Measurements from ENCODE around the gene HOXA3. TPM values are rescaled to one million over a fixed set of nuclear protein-coding genes. Genes with fewer than 3 reads are reported as not detected.

HOXA3 gene
- total and polyA plus RNA-seq, 10 of the 15 experiments (the other 5 are each of a cell fraction or from before 2014, with no cell fraction given): 0.05 TPM; not detected in 9

DNA sequence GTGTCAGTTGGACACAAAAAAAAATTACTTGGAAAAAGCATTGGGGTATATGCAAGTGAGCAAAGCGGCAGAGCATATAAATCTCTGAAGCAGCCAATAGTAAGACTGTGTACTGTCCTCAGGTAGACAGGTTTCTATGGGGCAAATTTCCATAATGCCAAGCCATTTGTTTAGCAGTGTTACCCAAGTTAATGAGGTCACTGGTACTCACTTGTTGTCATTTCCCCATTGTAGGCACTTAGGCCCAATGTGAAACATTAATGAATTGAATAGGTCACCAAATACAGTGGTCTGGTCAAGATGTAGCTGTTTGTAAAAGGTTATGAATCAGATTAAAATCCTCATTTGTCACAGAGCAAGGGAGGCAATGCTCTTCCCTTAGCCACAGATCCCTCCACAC, 84.1 kb downstream of the HOXA3 start:
- CTCF ChIA-PET: interaction anchor here (1.4 to 2.0 kb wide), 3 partner anchors 9 to 83 kb away, joined by 4 to 6 read pairs (median 4); no protein-coding TSS in a partner anchor
- TF ChIP-seq HDAC6 (IDR thresholded peaks at IDR 0.05; ENCODE audit: unreplicated experiment): no peak
- no peak for TF ChIP-seq GATAD2B (conservative IDR thresholded peaks at IDR 0.05; ENCODE audit: low read depth)
- TF ChIP-seq TBL1XR1 (IDR thresholded peaks at IDR 0.05; ENCODE audit: low read depth, low read length): no peak
- no peak for TF ChIP-seq BMI1 (IDR thresholded peaks at IDR 0.05; ENCODE audit: borderline replicate concordance)
- no peak for TF ChIP-seq SP1 (IDR thresholded peaks at IDR 0.05; ENCODE audit: low read depth, low read length)
- no peak for TF ChIP-seq FOS (IDR thresholded peaks at IDR 0.05; ENCODE audit: borderline replicate concordance, extremely low read depth, insufficient read length)
- no peak for TF ChIP-seq SMAD5 (IDR thresholded peaks at IDR 0.05; ENCODE audit: low read depth)
- TF ChIP-seq NBN (IDR thresholded peaks at IDR 0.05): no peak
- no peak for TF ChIP-seq SIN3A (IDR thresholded peaks at IDR 0.05; ENCODE audit: low read depth, low read length)
- no peak for TF ChIP-seq KDM1A (IDR thresholded peaks at IDR 0.05; ENCODE audit: borderline replicate concordance)
- TF ChIP-seq, protein P1, sequence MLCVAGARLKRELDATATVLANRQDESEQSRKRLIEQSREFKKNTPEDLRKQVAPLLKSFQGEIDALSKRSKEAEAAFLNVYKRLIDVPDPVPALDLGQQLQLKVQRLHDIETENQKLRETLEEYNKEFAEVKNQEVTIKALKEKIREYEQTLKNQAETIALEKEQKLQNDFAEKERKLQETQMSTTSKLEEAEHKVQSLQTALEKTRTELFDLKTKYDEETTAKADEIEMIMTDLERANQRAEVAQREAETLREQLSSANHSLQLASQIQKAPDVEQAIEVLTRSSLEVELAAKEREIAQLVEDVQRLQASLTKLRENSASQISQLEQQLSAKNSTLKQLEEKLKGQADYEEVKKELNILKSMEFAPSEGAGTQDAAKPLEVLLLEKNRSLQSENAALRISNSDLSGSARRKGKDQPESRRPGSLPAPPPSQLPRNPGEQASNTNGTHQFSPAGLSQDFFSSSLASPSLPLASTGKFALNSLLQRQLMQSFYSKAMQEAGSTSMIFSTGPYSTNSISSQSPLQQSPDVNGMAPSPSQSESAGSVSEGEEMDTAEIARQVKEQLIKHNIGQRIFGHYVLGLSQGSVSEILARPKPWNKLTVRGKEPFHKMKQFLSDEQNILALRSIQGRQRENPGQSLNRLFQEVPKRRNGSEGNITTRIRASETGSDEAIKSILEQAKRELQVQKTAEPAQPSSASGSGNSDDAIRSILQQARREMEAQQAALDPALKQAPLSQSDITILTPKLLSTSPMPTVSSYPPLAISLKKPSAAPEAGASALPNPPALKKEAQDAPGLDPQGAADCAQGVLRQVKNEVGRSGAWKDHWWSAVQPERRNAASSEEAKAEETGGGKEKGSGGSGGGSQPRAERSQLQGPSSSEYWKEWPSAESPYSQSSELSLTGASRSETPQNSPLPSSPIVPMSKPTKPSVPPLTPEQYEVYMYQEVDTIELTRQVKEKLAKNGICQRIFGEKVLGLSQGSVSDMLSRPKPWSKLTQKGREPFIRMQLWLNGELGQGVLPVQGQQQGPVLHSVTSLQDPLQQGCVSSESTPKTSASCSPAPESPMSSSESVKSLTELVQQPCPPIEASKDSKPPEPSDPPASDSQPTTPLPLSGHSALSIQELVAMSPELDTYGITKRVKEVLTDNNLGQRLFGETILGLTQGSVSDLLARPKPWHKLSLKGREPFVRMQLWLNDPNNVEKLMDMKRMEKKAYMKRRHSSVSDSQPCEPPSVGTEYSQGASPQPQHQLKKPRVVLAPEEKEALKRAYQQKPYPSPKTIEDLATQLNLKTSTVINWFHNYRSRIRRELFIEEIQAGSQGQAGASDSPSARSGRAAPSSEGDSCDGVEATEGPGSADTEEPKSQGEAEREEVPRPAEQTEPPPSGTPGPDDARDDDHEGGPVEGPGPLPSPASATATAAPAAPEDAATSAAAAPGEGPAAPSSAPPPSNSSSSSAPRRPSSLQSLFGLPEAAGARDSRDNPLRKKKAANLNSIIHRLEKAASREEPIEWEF (IDR thresholded peaks at IDR 0.05; ENCODE audit: insufficient replicate concordance, low read depth, low read length): no peak
- TF ChIP-seq, protein P2, sequence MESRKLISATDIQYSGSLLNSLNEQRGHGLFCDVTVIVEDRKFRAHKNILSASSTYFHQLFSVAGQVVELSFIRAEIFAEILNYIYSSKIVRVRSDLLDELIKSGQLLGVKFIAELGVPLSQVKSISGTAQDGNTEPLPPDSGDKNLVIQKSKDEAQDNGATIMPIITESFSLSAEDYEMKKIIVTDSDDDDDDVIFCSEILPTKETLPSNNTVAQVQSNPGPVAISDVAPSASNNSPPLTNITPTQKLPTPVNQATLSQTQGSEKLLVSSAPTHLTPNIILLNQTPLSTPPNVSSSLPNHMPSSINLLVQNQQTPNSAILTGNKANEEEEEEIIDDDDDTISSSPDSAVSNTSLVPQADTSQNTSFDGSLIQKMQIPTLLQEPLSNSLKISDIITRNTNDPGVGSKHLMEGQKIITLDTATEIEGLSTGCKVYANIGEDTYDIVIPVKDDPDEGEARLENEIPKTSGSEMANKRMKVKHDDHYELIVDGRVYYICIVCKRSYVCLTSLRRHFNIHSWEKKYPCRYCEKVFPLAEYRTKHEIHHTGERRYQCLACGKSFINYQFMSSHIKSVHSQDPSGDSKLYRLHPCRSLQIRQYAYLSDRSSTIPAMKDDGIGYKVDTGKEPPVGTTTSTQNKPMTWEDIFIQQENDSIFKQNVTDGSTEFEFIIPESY (IDR thresholded peaks at IDR 0.05): no peak
- TF ChIP-seq ZBED1 (IDR thresholded peaks at IDR 0.05; ENCODE audit: borderline replicate concordance): no peak
- TF ChIP-seq, protein P3, sequence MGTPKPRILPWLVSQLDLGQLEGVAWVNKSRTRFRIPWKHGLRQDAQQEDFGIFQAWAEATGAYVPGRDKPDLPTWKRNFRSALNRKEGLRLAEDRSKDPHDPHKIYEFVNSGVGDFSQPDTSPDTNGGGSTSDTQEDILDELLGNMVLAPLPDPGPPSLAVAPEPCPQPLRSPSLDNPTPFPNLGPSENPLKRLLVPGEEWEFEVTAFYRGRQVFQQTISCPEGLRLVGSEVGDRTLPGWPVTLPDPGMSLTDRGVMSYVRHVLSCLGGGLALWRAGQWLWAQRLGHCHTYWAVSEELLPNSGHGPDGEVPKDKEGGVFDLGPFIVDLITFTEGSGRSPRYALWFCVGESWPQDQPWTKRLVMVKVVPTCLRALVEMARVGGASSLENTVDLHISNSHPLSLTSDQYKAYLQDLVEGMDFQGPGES (IDR thresholded peaks at IDR 0.05): no peak
- no peak for TF ChIP-seq CBFB (IDR thresholded peaks at IDR 0.05; ENCODE audit: low read depth)

More for the DNA sequence above, 84.1 kb downstream of the HOXA3 start:
- H3K4me2 ChIP-seq (ENCODE audit: control insufficient read depth, insufficient read depth): no peak overlapping the region
- no peaks in the 10 kb centered on the region for H3K4me1 ChIP-seq (ENCODE audit: control insufficient read depth, insufficient read depth, low read length)
- SMC1A ChIA-PET (ENCODE audit: uncharacterized antibody, unreplicated experiment): interaction anchor here (1.4 to 1.7 kb wide), 2 partner anchors 8 to 15 kb away, joined by 5 to 7 read pairs; no protein-coding TSS in a partner anchor
- no peaks in the 10 kb centered on the region for H3K9me3 ChIP-seq (replicated peaks; ENCODE audit: control insufficient read depth, insufficient read depth, low read length)
- H3K27me3 ChIP-seq (replicated peaks in 1 of 2; ENCODE audit: control insufficient read depth in 2 of 2, insufficient read depth in 2 of 2, low read length in 1 of 2): no peaks in the 10 kb centered on the region
- WGBS (ENCODE audit: insufficient coverage, insufficient replicate concordance, low lambda C conversion rate, missing lambda C conversion rate): 95% methylated on average over 1 of the region's 1 CpG
- H2AFZ ChIP-seq (ENCODE audit: control insufficient read depth, low read depth, low read length): no peak overlapping the region
- DNase-seq (ENCODE audit: low read depth, low spot score): no peak
- no peak overlapping the region for H3K27ac ChIP-seq (ENCODE audit: control insufficient read depth, insufficient read depth)
- intact Hi-C loops (cut with micrococcal nuclease; ENCODE audit: unreplicated experiment) (no loop called here), in situ Hi-C loops (cut with MboI) (no loop called here)
- no TSS peak for BruUV-seq (replicated peaks)
- H4K20me1 ChIP-seq (ENCODE audit: control insufficient read depth, insufficient read depth): no peaks in the 10 kb centered on the region
- H3K9ac ChIP-seq (ENCODE audit: control insufficient read depth, insufficient read depth, low read length): no peak overlapping the region
- FAIRE-seq: no peak
- H3K4me3 ChIP-seq: no peak overlapping the region
- POLR2A ChIA-PET: interaction anchor here (1.0 kb wide), 1 partner anchor 25 kb away, joined by 3 read pairs; no protein-coding TSS in a partner anchor
- RAD21 ChIA-PET (ENCODE audit: unreplicated experiment): interaction anchor here (1.8 kb wide), 1 partner anchor 83 kb away, joined by 4 read pairs; no protein-coding TSS in a partner anchor
- H3K36me3 ChIP-seq (ENCODE audit: control insufficient read depth in 2 of 2, insufficient read depth in 2 of 2, low read length in 1 of 2): no peaks in the 10 kb centered on the region
- ATAC-seq: no peak
- no peaks in the 10 kb centered on the region for H3K79me2 ChIP-seq (ENCODE audit: control insufficient read depth, insufficient read depth, low read length)

All from GM12878 (cell line).